NCI-H187 treated with DMSO at 0.1 percent for 48 hours (cell line): ENCODE results near the gene NCKAP1.
"Not testable (repeated sequence)": the region's sequence is repeated elsewhere in the genome, so short reads cannot be mapped to it uniquely, and the experiment has no call there.

Source experiments
- DNase-seq: peaks from one replicate; lab custom pipeline; 2025; lab: John Stamatoyannopoulos, UW

Gene NCKAP1

DNA sequence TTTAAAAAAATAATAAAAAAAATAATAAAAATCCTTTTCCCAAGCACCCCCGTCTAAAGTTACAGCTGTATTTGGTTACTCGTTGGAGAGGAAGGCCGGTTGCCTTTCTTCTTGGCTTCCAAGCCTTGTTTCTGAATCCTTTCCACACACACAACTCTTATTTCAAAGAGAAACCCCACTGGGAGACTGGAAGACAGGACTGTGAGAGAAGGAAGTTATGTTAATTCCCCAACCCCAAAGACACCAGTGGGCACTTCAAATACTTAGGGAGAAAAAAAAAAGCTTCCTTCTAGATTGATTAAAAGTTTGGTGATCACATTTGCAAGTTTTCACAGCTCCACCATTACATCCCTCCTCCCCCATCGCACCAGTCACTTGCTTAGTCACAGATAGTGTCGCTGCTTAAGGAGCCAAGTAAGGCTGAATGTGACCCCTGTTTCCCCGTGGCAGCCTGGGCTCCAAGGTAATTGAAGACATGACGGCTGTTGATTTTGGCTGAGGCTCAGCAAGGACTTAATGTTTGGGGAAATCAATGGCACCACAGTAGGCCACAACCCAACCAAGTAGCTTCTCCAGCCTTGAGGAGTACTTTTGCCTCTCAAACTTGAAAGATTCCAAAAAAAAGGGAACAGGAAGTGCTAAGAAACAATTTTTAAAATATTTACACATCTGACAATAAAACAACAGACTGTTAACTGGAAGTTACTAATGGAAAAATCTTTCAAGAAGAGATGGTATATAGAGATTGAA is 131.0 kb downstream of the NCKAP1 start:
- no peak for DNase-seq

DNA sequence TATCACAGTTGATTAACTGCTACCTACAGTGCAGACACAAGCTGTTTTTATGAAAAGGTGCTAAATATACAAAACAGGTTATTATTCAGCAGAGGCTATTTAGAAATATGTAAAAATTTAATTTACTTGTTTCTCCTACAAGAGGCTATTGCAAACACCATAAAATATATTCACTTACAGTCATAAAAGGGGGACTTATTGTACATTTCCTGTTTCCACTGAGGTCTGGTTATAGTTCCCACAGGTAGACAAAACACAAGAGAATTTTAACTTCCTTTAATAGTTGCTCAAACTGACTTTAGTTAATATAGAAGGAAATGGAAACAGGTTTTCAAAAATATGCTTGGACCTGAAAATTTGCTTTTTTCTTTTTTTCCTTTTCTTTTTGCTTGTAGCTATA is 131.8 kb downstream of the NCKAP1 start:
- no peak for DNase-seq

DNA sequence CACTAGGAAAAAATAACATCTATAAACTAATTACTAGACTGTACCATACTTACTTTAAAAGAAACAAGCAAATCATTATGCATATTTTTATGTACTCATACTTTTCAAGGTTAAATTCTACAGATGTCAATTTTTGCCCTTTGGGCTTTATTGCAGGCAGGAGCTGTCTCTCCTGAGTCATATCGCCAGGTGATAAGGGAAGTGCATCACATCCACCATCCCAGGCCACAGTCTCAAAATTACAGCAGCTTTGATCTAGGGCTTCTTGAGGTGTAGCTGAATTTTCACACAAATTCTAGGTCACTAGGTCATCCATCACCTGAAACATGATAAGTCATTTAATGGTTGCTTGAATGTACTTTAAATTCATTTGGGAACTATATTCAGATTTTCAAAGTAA is 133.4 kb downstream of the NCKAP1 start:
- DNase-seq: no peak

DNA sequence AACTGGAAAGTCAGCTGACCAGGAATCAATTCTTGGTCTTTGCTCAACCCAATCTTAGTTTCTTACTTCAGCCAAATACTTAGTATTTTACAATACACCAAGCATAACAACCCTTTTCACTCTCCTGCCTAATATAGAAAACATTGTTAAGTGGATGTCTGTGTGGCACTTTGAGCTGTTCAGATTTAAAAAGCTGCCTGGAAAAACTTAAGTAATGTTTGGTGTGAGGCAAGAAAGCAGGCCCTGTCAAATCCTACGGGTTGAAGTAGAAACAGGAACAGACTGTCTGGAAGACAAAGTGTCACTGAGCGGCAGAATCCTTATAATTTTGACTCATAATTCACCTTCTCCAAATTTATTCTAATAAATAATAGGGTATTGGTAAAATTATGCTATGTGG is 134.7 kb downstream of the NCKAP1 start:
- DNase-seq: no peak

DNA sequence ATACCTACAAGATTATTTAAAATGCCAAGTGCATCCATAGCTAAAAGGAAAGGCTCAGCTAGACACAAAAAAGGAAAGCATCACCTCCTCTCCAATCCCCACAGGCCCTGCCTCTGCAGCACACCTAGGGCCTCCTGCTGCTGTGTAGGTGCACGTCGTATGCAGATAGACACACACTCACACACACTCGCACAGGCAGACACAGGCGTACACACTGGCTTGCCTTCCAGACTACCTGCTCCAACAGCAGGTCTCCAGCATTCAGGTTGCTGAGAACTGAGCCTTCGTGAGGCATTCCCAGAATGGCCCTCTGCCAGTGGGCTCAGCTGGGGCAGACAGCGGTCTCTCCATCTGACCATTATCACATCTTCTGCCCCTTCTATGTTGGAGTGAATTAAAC is 136.5 kb downstream of the NCKAP1 start:
- DNase-seq: no peak

DNA sequence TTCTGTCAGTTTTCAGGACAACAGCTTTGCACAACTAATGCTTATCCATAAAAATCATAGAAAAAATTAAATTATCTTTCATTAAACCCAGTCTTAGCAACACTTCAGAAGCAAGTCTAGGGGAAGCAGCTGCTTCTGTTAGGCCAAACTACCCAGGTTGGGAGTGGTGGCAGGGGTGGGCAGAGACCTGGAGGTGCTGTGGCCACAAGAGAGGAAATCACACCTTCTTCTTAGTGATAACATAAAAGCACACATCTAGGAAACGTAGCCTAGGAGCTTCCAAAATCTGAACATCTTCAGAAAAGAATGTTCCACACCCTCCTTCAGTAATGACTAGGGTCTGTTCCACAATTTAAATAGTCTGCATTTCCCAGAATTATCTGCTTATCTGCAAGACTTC is 139.5 kb downstream of the NCKAP1 start:
- DNase-seq: no peak

DNA sequence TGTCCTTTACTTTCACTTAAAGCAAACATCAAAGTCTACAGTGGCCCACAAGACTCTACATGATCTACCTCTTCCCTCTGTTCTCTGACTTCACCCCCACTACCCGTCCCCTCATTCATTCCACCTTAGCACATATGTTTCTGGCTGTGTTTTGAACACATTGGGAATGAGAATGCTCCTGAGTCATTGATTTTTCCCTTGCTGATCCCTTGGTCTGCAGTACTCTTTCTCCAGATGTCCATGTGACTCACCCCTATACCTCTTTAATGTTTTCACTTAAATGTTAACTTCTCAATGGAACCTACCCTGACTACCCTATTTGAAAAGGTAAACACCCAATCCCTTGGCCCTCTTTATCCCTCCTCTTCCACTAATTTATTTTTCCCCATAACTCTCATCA is 141.1 kb downstream of the NCKAP1 start:
- no peak for DNase-seq

DNA sequence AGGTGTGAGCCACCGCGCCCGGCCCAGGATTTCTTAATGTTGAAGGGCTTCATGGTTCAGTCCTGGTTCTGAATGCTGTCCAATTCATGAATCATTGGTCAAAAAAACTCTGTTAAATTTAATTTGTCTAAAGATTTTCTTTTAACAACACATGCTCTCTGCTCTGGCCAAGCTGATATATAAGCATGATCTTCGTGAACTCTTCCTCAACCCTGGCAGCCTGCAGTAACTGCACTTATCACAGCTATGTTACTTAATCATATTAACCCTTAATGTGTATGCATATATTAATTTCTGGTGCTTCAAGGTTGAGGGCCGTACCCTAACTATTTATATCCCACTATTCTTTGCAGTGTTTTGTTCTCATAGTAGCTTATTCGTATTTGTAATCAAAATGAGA is 142.5 kb downstream of the NCKAP1 start:
- no peak for DNase-seq

DNA sequence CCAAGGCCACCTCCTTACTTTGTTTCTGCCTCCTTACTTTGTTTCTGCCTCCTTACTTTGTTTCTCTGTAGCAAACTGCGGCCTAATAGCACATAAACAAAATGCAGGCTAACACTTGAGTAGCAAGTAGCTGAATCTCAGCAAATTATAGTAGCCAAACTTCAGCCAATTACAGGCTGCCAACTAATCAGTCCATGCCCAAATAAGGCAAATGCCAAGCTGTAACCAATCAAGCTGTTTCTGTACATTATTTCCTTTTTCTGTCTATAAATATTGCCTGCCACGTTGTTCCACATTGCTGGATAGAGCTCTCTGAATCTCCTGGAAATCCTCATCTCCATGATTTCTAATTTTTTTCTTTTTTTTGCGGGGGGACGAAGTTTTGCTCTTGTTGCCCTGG is 143.1 kb downstream of the NCKAP1 start:
- no peak for DNase-seq

DNA sequence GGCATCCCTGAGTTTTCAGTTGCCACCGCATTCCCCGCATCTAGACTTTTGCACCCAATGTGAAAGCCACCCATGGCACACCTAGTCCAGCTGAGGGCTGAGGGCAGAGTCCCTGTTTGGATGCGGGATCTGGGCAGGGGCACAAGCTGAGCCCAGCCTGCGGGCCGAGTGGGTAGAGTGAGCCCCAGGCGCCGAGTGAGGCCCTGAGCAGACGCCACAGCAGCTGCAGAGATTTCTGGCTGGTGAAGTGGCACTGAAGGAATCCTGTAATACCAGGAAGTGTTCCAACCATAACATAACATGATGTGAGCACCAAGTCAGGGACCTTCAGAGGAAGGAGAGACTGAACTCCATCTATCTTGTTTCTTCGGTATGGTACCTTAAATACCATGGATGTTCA is 144.1 kb downstream of the NCKAP1 start:
- DNase-seq: no peak

DNA sequence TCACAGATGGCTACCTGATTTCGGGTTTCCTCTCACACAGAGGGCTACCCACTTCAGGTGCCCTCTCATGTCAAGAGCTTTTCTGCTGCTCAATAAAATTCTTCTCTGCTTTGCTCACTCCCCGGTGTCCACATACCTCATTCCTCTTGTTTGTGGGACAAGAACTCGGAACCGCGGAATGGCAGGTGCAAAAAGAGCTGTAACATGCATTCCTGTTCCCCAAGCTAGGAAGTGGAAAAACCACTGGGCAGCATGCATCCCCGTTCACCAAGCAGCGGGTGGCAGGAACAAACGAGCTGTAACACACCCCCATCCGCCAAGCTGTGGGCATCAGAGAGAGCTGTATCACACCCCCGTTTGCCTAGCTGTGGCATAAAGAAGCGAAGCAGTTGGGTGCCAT is 144.6 kb downstream of the NCKAP1 start:
- no peak for DNase-seq

DNA sequence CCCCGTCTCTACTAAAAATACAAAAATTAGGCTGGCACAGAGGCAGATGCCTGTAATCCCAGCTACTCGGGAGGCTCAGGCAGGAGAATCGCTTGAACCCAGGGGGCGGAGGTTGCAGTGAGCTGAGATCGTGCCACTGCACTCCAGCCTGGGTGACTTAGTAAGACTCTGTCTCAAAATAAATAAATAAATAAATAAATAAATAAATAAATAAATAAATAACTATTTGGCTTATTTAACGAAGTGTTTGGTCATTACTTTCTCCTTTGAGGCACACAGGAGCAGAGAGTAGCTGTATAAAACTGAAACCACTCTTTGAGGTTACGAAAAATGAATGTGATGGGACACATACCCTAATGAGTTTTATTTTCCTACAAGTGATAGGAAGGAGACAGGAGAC is 145.2 kb downstream of the NCKAP1 start:
- not testable (repeated sequence) for DNase-seq

DNA sequence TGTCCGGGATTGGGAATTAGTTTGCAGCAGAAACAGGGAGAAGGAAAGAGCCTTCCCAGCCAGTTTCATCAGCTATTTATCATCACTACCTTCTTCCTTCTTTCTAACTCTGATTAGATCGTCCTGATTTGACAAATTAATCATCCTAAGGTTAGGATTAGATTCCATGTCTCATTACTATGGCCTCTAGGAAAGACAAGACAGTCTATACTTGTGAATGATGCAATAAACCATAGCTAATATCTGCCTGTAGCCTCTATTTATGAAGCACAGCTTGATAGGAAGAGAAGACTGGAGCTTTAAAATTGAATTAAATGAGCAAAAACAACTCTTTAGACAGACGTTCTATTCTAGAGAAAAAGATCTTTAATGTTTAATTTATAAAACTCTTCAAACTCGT is 146.6 kb downstream of the NCKAP1 start:
- DNase-seq: no peak

DNA sequence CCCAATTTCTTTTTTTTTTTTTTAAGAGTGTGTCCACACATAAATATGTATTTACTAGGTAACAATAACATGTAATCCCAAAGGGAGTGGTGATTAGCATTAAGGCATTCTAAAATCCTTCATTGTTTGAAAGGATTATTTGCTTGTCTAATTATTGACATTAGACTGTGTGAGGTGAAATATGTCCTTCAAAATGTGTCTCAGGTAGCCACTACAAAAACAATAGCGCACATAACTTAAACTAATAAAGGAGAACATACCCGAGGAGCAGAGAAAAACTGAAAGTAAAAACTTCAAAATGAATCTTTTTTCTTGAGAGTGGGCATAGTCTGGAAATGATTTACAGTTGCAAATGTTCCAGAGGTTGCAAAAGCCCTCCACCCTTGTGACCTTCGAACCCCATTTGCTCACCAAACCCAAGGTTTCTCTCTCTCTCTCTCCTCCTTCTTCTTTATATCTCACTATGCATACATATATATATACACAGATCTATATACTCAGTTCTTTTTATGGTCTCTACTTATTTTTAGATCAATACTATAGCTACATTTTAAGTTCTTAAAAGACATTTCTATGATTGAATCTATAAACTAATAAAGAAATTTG is 147.4 kb downstream of the NCKAP1 start:
- no peak for DNase-seq

DNA sequence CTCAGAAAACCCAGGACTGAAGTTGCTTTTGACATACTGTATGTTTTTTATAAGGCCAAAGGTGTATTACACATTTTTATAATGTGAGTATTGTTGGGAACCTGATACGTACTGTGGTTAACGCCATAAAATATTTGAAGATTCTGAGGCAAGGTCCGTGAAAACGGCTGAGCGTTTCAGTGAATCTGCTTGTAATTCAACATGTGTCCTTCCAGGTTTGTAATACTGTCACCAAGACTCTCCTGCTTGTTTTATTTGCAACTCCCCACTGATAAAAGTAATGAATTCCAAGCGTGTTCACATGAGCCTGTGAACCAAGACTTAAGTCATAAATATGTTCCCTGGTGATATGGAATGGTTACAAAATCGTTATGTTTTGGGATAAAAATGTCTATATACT is 148.0 kb downstream of the NCKAP1 start:
- no peak for DNase-seq

DNA sequence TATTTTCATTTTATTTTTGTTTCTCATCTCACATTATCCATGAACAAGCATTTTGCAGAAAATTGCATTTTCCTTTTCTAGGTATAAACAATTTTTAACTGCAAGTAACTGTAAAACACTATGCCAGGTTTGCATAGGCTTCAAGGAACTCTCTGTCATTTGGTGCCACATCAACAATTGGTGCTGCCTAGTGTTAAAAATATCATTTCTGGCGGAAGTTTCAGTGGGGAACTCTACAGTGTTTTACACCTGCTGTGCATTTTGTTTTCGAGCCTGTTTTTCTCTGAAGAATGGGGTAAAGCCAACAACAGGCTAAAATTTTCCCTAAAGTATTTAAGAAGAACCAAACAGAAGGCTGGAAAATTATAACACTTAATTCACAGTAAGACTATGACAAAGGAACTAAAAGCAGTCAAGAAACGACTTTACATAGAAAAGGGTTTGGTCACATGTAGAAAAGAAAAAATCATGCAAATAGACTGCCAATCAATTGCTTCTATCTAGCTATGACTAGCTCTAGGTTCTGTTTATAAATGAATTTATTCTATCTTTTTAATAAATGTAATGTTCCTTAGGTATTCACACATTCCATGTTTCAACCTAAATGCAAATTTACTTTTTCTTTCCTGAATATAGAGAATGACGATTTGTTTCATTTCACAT is 150.4 kb downstream of the NCKAP1 start:
- no peak for DNase-seq

DNA sequence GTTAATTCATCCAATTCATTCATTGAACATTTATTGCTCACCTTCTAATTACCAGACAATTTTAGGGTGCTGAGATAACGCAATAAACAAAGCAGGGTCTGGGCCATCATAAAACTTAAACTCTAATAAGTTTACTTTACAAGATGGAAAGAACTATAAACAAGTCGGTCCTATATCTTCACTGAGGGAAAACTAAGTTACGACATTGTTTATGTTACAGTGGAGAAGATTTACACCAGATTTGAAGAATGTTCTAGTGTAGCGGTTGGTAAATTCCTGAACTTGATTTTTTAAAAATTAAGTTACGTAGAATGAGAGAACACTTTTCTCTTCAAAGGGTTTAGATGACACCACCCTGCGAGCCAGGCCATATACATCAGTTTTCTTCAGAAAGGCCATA is 151.2 kb downstream of the NCKAP1 start:
- no peak for DNase-seq

DNA sequence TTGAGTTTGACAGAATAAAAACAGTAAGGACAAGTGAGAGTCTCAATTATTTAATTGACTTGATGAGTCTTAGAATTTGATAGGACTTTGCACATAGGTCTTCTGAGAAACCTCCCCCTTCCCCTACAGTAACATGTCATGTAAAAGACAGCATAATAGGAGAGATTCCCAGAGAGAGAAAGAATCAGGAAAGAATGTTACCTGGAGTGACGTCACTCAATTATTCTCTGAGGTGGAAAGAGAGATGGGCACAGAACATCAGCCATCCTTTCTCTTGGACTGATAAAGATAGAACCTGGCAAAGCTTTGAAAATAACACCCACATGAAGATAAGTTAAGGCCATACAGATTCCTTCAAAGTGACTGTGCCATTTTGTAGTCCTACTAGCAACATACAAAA is 152.5 kb downstream of the NCKAP1 start:
- no peak for DNase-seq

DNA sequence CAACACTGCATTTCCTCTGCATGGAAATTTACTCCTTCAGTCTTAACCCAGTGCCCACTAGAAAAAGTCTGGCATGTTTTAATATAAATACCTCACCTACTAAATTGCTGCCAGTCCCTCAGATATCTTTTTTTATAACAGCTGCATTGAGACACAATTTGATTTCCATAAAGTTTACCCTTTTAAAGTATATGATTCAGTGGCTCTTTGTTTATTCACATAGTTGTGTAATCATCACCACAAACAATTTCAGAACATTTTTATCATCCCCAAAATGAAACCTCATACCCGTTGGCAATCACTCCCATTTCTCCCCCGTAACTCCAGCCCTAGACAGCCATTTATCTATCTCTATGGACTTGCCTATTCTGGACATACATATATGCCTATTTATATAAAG is 154.8 kb downstream of the NCKAP1 start:
- no peak for DNase-seq

DNA sequence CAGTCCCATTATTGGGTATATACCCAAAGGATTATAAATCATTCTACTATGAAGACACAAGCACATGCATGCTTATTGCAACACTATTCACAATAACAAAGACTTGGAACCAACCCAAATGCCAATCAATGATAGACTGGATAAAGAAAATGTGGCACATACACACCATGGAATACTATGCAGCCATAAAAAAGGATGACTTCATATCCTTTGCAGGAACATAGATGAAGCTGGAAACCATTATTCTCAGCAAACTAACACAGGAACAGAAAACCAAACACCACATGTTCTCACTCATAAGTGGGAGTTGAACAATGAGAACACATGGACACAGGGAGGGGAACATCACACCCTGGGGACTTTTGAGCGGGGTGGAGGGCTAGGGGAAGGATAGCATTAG is 158.2 kb downstream of the NCKAP1 start:
- DNase-seq: not testable (repeated sequence)

DNA sequence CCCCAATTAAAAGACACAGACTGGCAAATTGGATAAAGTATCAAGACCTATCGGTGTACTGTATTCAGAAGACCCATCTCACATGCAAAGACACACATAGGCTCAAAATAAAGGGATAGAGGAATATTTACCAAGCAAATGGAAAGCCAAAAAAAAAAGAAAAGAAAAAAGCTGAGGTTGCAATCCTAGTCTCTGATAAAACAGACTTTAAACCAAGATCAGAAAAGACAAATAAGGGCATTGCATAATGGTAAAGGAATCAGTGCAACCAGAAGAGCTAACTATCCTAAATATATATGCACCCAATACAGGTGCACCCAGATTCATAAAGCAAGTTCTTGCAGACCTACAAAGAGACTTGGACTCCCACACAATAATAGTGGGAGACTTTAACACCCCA is 161.6 kb downstream of the NCKAP1 start:
- not testable (repeated sequence) for DNase-seq

DNA sequence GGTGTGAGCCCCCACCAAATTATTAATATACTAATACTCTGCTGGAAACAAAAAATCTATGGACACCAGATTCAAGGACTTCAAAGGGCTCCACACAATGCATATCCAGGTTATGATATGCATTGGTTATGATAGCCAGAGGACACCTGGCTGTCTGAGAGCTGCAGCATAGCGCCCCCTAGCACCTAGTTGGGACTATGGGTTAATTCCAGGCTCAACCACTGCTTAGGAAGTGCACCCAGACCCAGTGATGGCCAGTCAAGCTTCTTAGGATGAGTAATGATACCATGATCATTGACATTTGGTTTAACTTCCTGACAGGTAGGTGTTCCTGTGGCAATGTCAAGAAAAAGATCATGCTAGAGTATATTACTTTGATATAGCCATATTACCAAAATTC is 168.0 kb downstream of the NCKAP1 start:
- no peak for DNase-seq

DNA sequence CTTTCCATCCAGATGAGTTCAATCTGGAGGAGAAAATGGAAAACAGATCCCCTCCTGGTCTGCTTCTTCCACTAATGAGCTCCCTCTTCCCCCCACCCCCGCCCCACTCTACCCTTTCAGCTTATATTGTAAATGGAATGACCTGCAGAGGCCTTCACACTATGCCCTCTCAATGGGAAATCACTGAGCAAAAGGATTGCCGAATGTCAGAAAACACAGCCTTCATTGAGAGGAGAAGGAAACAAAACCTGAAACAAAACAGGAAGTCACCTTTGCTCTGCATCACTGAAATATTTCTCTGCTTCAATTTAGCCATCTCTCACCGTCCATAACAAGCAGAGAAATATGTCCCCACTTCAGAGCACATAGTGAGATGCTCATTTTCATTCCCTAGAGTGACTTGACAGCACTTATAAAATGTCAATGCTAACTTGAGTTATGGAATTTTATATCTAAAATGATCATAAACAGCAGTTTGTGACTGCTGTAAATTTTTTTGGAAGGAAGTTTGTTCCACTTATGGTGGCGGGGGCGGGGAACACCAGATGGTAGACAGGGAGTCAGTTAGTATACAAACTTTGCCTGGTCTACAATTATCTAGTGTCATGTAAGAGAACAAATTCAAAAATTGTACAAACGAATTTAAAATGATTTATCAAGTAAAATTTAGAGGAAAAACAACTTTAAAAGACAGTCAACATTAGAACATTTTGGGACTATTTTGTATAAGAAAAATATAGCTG is 170.0 kb downstream of the NCKAP1 start:
- no peak for DNase-seq
